Measurements from ENCODE around the gene GLS. TPM values are rescaled to one million over a fixed set of nuclear protein-coding genes. Genes with fewer than 3 reads are reported as not detected.

The GLS gene
- total and polyA plus RNA-seq, 4 donors, result 31.1 to 318 (median 104) TPM

GRCh38 chr2:191003405-191004309, 123.0 kb downstream of the GLS start:
- no peak for TF ChIP-seq CTCF (IDR thresholded peaks at IDR 0.05; ENCODE audit: control extremely low read depth, extremely low read depth)
- no peak overlapping the region for H3K4me3 ChIP-seq
- ATAC-seq (ENCODE audit: insufficient read depth, low FRiP score), result no peak
- H3K27ac ChIP-seq (ENCODE audit: low read depth in 1 of 2, low read length in 1 of 2), result no peak overlapping the region
- H3K36me3 ChIP-seq (ENCODE audit: control insufficient read depth in 4 of 4, insufficient read depth in 4 of 4, low read length in 4 of 4), result peaks cover 41 to 65% (median 55%) of the 10 kb centered on the region in 4 donors
- no peaks in the 10 kb centered on the region for H3K27me3 ChIP-seq (ENCODE audit: control insufficient read depth in 3 of 3, insufficient read depth in 3 of 3, low read length in 2 of 3)
- peaks cover 0 to 12% (median 0%) of the 10 kb centered on the region in 5 donors for H3K4me1 ChIP-seq (ENCODE audit: control insufficient read depth in 5 of 5, insufficient read depth in 5 of 5, low read length in 5 of 5)
- DNase-seq, result no peak
- H3K9me3 ChIP-seq (ENCODE audit: control insufficient read depth in 4 of 4, insufficient read depth in 3 of 4, low read length in 3 of 4), result peaks cover 0 to 4% (median 0%) of the 10 kb centered on the region in 4 donors
- WGBS, 2 donors, result 95 to 98% methylated on average over 6 of the region's 6 CpGs
- no peak overlapping the region for H3K9ac ChIP-seq (ENCODE audit: insufficient read depth in 1 of 2, low read length in 2 of 2)

GRCh38 chr2:191006297-191006696, 125.7 kb downstream of the GLS start:
- DNase-seq (no peak), ATAC-seq (ENCODE audit: insufficient read depth, low FRiP score) (no peak)
- 93 to 97% methylated on average over 3 of the region's 3 CpGs for WGBS, 2 donors
- Histone ChIP-seq H3K27me3 (ENCODE audit: control insufficient read depth in 3 of 3, insufficient read depth in 3 of 3, low read length in 2 of 3) (no peaks in the 10 kb centered on the region), H3K4me3 (no peak overlapping the region), H3K9me3 (ENCODE audit: control insufficient read depth in 4 of 4, insufficient read depth in 3 of 4, low read length in 3 of 4) (peaks cover 0 to 4% (median 0%) of the 10 kb centered on the region in 4 donors), H3K9ac (ENCODE audit: insufficient read depth in 1 of 2, low read length in 2 of 2) (no peak overlapping the region), H3K36me3 (ENCODE audit: control insufficient read depth in 4 of 4, insufficient read depth in 4 of 4, low read length in 4 of 4) (peaks cover 31 to 51% (median 43%) of the 10 kb centered on the region in 4 donors), H3K4me1 (ENCODE audit: control insufficient read depth in 5 of 5, insufficient read depth in 5 of 5, low read length in 5 of 5) (peaks cover 0 to 12% (median 5%) of the 10 kb centered on the region in 5 donors), H3K27ac (ENCODE audit: low read depth in 1 of 2, low read length in 1 of 2) (no peak overlapping the region)
- no peak for TF ChIP-seq CTCF (IDR thresholded peaks at IDR 0.05; ENCODE audit: control extremely low read depth, extremely low read depth)

- 81 to 87% methylated on average over 4 of the region's 4 CpGs for WGBS, 2 donors
- H3K4me3 ChIP-seq, result no peak overlapping the region
- no peak for DNase-seq
- peaks cover 0 to 12% (median 11%) of the 10 kb centered on the region in 5 donors for H3K4me1 ChIP-seq (ENCODE audit: control insufficient read depth in 5 of 5, insufficient read depth in 5 of 5, low read length in 5 of 5)
- ATAC-seq (ENCODE audit: insufficient read depth, low FRiP score), result no peak
- no peak overlapping the region for H3K9ac ChIP-seq (ENCODE audit: insufficient read depth in 1 of 2, low read length in 2 of 2)
- H3K27ac ChIP-seq (ENCODE audit: low read depth in 1 of 2, low read length in 1 of 2), result no peak overlapping the region
- no peaks in the 10 kb centered on the region for H3K27me3 ChIP-seq (ENCODE audit: control insufficient read depth in 3 of 3, insufficient read depth in 3 of 3, low read length in 2 of 3)
- peaks cover 33 to 45% (median 39%) of the 10 kb centered on the region in 4 donors for H3K36me3 ChIP-seq (ENCODE audit: control insufficient read depth in 4 of 4, insufficient read depth in 4 of 4, low read length in 4 of 4)
- H3K9me3 ChIP-seq (ENCODE audit: control insufficient read depth in 4 of 4, insufficient read depth in 3 of 4, low read length in 3 of 4), result peaks cover 0 to 4% (median 0%) of the 10 kb centered on the region in 4 donors
- TF ChIP-seq CTCF (IDR thresholded peaks at IDR 0.05; ENCODE audit: control extremely low read depth, extremely low read depth), result no peak
Measured at GRCh38 chr2:191006997-191007783, 126.6 kb downstream of the GLS start.

Data from lung (tissue), 12 donors.